Measurements from ENCODE around the gene LAMA2.

DNA sequence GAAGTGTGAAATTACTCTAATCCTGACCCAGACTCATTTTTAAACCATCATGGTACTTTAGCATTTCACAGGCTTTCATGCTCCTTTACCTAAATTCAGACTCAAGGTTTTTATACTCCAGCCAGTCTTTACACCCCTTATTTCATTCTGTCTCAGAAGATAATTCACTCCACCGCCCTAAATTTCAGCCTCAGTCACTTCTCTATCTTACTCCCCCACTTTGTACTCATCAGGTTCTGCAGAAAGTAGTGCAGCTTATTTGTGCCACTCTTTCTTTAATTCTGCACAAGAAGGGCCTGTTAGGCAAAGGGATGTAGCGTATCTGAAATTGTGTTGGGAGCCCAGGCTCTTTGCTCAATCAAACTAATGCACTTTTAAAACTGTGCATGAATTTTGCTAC lies 621.5 kb downstream of the LAMA2 start:
- TF ChIP-seq, protein P1, sequence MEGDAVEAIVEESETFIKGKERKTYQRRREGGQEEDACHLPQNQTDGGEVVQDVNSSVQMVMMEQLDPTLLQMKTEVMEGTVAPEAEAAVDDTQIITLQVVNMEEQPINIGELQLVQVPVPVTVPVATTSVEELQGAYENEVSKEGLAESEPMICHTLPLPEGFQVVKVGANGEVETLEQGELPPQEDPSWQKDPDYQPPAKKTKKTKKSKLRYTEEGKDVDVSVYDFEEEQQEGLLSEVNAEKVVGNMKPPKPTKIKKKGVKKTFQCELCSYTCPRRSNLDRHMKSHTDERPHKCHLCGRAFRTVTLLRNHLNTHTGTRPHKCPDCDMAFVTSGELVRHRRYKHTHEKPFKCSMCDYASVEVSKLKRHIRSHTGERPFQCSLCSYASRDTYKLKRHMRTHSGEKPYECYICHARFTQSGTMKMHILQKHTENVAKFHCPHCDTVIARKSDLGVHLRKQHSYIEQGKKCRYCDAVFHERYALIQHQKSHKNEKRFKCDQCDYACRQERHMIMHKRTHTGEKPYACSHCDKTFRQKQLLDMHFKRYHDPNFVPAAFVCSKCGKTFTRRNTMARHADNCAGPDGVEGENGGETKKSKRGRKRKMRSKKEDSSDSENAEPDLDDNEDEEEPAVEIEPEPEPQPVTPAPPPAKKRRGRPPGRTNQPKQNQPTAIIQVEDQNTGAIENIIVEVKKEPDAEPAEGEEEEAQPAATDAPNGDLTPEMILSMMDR (IDR thresholded peaks at IDR 0.05), result no peak
- TF ChIP-seq POLR2A (IDR thresholded peaks at IDR 0.05; ENCODE audit: low read depth), result no peak
- TF ChIP-seq POLR2AphosphoS5 (IDR thresholded peaks at IDR 0.05), result no peak
